Calu3 (cell line): ENCODE data around the gene MLLT10. TPM values are rescaled to one million over a fixed set of nuclear protein-coding genes. Genes with fewer than 3 reads are reported as not detected.

ENCODE experiments used
- BruUV-seq: library from RNA; stranded (reverse); fragments of 400-500 nt; replicated peaks from 2 replicates; lab custom pipeline; 2021; lab: Mats Ljungman, UMichigan
- CTCF ChIA-PET: fragments of 300-600 bp; sonication (Branson Sonifier 250); formaldehyde crosslinking; loops from one replicate; lab custom pipeline; 2022; ENCODE audit warnings: antibody characterized with exemption; lab: Charles Lee
- DNase-seq: peaks from one replicate; pipeline ENCODE4 v3.0.0; 2022
- H3K27ac Mint-ChIP-seq: one replicate; pipeline ENCODE4 v1.8.0; 2022; ENCODE audit warnings: mixed read lengths; ENCODE audit not compliant: unreplicated experiment
- H3K27me3 Mint-ChIP-seq: one replicate; pipeline ENCODE4 v1.8.0; 2022; ENCODE audit warnings: mixed read lengths; ENCODE audit not compliant: unreplicated experiment
- H3K36me3 Mint-ChIP-seq: one replicate; pipeline ENCODE4 v1.8.0; 2022; ENCODE audit warnings: mild to moderate bottlenecking, moderate library complexity, mixed read lengths; ENCODE audit not compliant: insufficient read depth, unreplicated experiment
- H3K4me1 Mint-ChIP-seq: one replicate; pipeline ENCODE4 v1.8.0; 2022; ENCODE audit warnings: mild to moderate bottlenecking, low read depth, mixed read lengths; ENCODE audit not compliant: unreplicated experiment
- H3K4me3 Mint-ChIP-seq: one replicate; pipeline ENCODE4 v1.8.0; 2022; ENCODE audit warnings: mild to moderate bottlenecking, low read depth, moderate library complexity, mixed read lengths; ENCODE audit not compliant: unreplicated experiment
- H3K9me3 Mint-ChIP-seq: one replicate; pipeline ENCODE4 v1.8.0; 2022; ENCODE audit warnings: low read depth, mixed read lengths; ENCODE audit not compliant: unreplicated experiment
- CTCF ChIP-seq: fragments of 200-600 bp; IDR thresholded peaks from one replicate; pipeline ENCODE4 v1.8.0; 2022; ENCODE audit warnings: antibody characterized with exemption; ENCODE audit not compliant: unreplicated experiment
- intact Hi-C: fragments of 100-400 bp; cut with micrococcal nuclease; formaldehyde crosslinking; loops from one replicate; pipeline ENCODE4 v1.10.0; 2022; ENCODE audit not compliant: unreplicated experiment
- total RNA-seq: library from RNA; stranded (reverse); gene quantifications from 2 replicates; pipeline ENCODE4 v1.2.3, GENCODE V29; 2022

Gene MLLT10
- total RNA-seq, 1 experiment from 2014 or later: 34.7 TPM

GRCh38 chr10:21518641-21519396, 15.2 kb upstream of the MLLT10 start:
- H3K36me3 Mint-ChIP-seq: peaks cover 16% of the 10 kb centered on the region
- no peak overlapping the region for H3K4me3 Mint-ChIP-seq
- no TSS peak for BruUV-seq
- H3K27me3 Mint-ChIP-seq: peaks cover 53% of the 10 kb centered on the region
- TF ChIP-seq CTCF: no peak
- no peak for DNase-seq
- peaks cover 10% of the 10 kb centered on the region for H3K4me1 Mint-ChIP-seq
- no peaks in the 10 kb centered on the region for H3K9me3 Mint-ChIP-seq
- H3K27ac Mint-ChIP-seq: no peak overlapping the region
- intact Hi-C loops: no loop called here
- CTCF ChIA-PET: no interaction called here

- CTCF ChIA-PET: interaction anchor here (0.6 kb wide), 1 partner anchor 205 kb away, joined by 9 read pairs; no protein-coding TSS in a partner anchor
- Mint-ChIP-seq H3K27me3 (peaks cover 53% of the 10 kb centered on the region), H3K36me3 (peaks cover 16% of the 10 kb centered on the region), H3K27ac (no peak overlapping the region), H3K9me3 (no peaks in the 10 kb centered on the region), H3K4me1 (peaks cover 10% of the 10 kb centered on the region), H3K4me3 (no peak overlapping the region)
- no peak for TF ChIP-seq CTCF
- intact Hi-C loops: no loop called here
- BruUV-seq: no TSS peak
- no peak for DNase-seq
Observed at GRCh38 chr10:21519397-21519933, 14.6 kb upstream of the MLLT10 start.

- H3K36me3 Mint-ChIP-seq: peaks cover 21% of the 10 kb centered on the region
- no peak for TF ChIP-seq CTCF
- peaks cover 10% of the 10 kb centered on the region for H3K4me1 Mint-ChIP-seq
- CTCF ChIA-PET: interaction anchor here (0.6 kb wide), 1 partner anchor 205 kb away, joined by 9 read pairs; no protein-coding TSS in a partner anchor
- H3K4me3 Mint-ChIP-seq: no peak overlapping the region
- H3K27me3 Mint-ChIP-seq: peaks cover 51% of the 10 kb centered on the region
- intact Hi-C loops: no loop called here
- no peak overlapping the region for H3K27ac Mint-ChIP-seq
- no peaks in the 10 kb centered on the region for H3K9me3 Mint-ChIP-seq
- DNase-seq: no peak
- no TSS peak for BruUV-seq
Observed at GRCh38 chr10:21519941-21520436, 14.0 kb upstream of the MLLT10 start.

GRCh38 chr10:21520509-21520908, 13.5 kb upstream of the MLLT10 start:
- CTCF ChIA-PET: no interaction called here
- peaks cover 10% of the 10 kb centered on the region for H3K4me1 Mint-ChIP-seq
- no TSS peak for BruUV-seq

More at GRCh38 chr10:21520509-21520908, 13.5 kb upstream of the MLLT10 start:
- intact Hi-C loops: no loop called here
- no peak for TF ChIP-seq CTCF
- no peak for DNase-seq
- Mint-ChIP-seq H3K4me3 (no peak overlapping the region), H3K27ac (no peak overlapping the region), H3K9me3 (no peaks in the 10 kb centered on the region), H3K27me3 (peaks cover 46% of the 10 kb centered on the region), H3K36me3 (peaks cover 26% of the 10 kb centered on the region)
